ENCODE data around the gene GABPB2.
A peak's percentile ranks its signal among the peaks of the same experiment; 100 is the strongest.

Gene GABPB2

DNA sequence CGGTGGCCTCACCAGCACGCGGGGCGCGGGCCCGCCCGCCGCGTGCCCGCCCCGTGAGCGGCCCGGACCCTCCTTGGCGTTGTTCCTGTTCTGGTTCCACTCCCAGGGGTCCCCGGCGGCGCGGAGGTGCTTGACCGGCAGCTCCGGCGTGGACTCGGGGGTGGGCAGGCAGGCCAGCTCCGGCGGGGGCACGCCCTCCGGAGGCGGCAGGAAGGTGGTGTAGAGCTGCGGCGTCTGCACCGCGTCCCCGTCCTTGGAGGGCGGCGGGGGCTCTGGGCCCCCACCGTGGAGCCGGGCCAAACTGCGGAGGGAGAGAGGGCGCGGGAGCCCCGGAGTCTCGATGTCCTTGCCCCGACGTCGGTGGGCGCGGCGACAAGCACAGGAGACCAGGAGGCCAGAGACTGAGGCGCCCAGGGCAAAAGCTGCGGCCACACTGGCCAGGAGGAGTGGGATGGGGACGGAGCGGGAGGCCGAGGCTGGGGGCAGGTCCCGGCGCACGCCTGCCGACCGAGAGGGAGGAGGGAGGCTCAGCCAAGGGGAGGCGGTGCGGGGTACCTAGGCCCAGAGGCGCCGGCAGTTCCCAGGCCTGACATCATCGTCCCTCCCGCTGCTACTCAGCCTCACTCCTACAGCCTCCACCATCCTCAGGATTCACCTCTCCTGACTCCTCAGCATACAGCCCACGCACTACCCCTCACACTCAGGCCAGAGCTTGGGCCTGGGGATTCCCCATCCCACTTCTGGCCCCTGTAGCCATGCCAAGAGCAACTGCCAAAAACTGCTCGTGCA, 62.7 kb downstream of the GABPB2 start:
- DNase-seq (ENCODE audit: low read depth in 2 of 2) = no peak

DNA sequence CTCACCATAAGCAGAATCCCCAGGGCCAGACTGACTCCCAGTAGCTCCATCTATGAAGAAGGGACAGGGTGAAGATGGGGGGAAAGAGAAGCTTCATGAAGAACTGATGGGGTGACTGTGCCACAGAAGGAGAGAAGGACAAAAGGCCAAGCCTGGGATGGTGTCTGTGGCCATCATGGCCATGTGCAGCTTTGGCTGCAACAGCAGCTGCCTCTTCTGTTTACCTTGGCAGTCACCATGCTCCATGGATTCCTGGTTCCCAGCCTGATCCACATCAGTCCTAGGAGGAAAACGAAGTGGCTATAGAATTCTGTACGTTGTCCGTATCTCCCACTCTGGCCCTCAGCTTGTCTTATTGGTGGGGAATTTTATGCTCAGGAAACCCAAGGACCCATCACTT, 63.8 kb downstream of the GABPB2 start:
- DNase-seq (ENCODE audit: low read depth in 2 of 2) = no peak

DNA sequence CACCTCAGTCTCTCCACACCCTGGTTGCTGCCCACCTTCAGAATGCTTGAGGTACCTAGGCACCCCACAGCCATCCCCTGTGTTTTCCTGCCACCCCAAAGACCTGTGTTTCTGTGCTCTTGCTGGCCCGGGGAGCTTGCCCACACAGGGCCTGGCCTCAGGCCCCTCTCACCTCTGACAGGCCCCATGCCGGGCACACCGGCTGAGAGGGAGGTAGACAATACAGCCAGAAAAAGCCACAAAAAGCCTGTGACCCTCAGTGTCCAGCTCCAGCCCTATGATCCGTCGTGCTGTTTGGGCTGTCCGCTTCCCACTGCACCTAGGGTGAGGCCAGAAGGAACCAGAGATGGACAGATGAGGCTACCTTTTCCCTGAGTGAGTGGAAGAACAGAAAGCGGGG, 64.4 kb downstream of the GABPB2 start:
- DNase-seq (ENCODE audit: low read depth in 2 of 2) = no peak

DNA sequence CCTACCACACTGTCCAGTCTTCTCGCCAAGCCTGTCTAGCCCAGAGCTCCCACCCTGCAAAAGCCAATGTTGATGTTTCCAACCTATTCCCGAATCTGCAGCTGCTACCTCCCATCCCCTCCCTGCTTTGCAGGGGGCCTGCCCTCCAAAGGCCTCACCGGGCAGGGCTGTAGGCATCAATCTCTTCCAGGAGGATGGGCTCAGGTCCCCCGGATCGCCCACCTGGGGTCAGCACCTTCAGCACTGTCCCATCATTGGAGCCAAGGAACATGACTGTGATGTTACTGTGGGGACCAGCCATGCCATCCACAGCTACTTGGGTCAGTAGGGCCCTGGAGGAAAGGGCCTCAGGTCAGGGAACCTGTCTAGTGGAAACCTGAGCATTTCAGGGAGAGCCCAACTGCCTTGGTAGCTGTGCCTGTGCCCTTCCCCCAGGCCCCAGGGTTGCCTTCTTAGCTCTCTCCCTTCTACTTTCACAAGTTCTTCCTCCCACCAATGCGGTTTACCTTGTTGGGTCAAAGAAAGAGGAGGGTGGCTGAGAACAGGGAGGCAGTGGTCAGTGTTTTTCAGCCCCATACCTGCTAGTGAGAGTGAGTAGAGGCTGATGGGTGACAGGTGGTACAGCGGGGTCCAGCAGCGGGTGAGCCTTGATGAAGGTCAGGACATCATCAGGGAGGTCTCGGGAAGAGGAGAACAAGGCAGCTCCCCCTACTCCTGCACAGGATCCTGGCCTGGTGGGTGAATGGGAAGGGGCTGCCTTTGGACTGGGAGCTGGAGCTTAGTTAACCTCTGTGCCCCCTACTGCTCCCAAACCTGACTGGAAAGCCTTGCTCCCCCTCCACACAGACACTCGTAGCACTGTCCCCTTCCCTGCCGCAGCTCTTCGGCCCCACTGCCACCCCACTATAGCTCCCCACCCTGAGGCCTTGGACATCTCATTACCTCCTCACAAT, 65.1 kb downstream of the GABPB2 start:
- DNase-seq (ENCODE audit: low read depth in 2 of 2) = no peak

DNA sequence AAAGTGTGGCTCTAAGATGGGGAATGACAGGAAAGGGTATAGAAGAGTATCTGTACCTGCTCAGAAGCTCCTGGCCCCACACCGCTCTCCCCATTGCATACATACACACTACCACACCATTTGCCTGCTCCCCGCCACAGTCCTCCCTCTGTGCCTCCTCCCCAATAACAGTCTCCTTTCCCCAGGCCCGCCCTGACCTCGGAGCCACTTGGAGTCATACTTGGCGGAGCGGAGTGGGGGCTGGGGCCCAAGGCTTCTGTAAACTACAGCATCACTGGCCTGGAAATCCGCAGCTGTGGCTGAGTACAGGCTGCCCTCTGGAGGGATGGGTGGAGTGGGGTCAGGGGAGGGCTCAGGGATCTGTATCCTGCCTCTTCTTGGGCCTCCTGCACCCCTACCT, 67.2 kb downstream of the GABPB2 start:
- no peak for DNase-seq (ENCODE audit: low read depth in 2 of 2)

DNA sequence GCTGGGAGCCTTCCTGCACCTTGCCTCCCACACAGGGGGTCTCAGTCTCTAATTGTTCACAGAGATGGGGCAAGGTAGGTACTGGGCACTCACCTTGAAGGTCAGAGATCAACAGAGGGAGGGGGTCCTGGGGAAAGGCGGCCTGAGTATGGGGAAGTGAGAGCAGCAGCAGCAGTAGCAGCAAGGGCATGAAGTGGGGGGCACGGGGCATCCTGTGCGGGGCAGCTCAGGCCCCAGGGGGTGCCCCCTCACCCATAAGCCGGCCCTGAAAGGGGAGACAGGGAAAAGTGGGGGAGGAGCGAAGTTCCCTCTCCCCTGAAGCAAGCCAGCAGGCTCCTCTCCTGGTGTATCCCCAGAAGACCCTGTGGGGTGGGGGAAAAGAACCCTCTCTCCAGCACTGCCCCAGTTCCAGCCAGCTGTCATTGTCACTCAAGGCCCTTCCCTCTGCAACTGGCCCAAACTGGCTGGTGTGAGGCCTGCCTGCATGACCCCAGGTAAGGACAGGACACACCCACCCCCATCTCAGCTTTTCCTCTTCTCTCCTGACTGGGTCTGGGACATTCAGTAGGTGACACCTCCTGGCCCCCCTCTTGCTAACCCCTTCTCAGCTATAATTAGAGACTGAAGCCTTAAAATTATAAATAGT, 72.0 kb downstream of the GABPB2 start:
- DNase-seq (ENCODE audit: low read depth in 2 of 2) = no peak

DNA sequence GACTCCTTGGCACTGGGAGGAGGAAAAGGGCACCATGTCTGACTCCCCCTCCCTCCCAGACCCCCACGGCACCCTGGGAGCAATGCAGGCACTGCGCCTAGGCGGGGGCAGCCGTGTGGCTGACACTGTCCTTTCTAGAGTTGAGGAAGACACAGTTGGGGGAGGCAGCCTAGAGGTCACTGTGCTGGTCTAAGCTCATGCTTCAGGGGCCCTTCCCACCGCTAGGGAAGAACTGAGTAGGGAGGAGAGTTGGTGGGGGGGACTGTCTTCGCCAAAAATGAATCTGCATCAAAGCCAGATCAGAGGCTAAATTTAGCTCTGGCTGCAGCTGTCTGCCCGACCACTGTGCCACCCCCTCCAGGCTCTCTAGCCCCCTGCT, 72.5 kb downstream of the GABPB2 start:
- DNase-seq (ENCODE audit: low read depth in 2 of 2) = no peak

DNA sequence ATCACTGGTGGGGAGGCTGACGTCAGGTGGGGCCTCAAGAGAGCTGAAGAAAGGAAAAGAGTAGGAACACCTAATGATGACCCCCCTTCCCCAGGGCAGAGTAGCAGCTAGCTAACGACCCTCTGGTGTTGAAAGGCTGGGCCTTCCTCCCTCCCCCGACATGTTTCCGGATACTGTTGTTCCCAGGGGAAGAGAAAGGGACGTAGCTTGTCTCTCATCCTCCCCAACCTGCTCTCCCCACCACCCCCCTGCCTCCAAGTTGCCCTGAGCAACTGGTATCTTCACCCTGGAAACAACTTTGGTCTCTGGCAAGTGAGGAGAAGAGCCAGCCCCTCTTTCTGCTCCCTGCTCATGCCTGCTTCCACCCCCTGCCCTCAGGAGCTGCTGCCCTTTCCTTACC, 73.4 kb downstream of the GABPB2 start:
- no peak for DNase-seq (ENCODE audit: low read depth in 2 of 2)

DNA sequence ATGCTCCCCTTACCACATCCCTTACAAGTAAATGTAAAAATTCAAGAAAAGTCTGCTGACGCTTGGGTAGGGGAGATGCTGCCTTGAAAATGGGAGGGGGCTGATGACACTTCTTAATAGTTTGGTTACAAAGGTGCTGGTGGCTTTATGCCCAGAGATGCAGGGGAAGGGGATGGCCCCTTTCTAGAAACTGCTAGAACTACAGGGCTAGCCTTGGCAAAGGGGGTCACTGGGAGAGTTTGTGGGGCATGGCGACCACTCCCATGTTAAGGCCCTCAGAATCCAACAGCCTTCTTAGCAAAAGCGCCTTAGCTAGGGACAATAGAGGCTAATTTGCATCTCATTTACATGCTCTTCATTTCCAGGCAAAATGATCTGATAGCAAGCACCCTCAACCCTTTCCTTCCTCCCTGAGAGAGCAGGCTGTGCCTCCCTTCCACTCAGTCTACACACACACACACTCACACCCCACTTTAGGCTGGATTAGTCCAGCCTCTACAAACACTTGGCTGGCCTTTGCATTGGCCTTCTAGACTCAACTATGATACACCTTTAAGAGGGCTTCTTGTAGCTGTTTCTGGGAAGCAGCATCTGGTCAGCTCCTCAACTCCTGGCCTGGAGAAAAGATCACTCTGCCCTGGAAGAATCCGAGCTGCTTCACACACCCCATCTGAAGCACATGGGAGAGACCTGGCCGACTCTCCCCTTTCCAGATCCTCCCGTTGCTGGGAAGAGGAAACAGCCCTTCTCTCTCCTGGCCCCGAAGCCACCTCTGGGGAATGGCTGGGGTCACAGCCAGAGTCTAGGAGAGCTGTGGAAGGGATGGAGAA, 74.1 kb downstream of the GABPB2 start:
- no peak for DNase-seq (ENCODE audit: low read depth in 2 of 2)

DNA sequence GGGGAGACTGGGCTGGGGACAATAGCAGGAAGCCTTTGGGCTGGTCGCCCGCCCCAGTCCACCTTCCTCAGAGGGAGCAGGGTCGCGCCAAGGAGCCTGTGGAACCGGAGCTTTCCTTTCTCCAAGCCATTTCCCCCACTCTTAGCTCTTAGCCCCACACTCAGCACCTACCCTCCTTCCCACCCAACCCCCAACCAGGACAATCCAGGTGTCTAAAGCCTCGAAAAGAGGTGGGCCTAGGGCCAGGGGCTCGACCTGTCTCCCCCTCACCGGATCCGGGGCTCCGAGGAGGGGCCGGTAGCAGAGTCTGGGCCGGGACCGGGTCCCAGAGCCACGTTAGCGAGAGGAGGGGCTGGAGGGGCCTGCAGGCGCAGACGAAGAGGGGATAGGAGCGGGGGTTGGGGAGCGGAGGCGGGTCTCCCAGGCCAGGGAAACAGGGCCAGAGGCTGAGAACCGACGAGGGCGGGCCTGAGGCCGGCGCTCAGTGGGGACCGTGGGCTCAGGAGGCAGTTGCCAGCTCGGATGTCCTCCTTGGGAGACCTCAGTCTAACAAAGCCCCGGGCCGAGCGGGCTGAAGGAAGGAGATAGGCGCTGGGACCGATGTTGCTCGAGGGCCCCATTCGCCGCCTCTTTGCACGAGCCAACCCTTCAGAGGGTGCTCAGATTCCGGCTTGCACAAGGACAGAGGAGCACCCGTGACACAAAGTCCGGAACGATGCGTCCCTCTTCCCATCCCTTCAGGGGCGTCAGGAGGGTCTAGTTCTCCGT, 74.9 kb downstream of the GABPB2 start:
- no peak for DNase-seq (ENCODE audit: low read depth in 2 of 2)

DNA sequence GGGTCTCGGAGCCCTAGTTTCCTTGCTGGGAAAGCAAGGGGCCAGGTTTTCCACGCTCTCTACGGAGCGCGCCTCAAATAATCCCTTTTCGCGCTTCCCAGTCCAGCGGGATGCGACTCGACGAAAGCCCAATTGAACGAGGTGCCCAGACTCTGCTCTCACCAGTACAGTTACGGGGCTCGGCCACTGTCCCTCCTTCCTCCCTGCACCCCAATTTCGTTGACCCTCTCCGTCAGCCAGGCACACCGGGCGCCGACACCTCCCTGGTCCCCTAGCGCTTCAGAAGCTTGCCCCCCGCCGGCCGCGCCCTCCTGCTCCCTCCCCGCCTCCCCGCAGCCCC, 75.5 kb downstream of the GABPB2 start:
- DNase-seq (ENCODE audit: low read depth in 2 of 2) = no peak

DNA sequence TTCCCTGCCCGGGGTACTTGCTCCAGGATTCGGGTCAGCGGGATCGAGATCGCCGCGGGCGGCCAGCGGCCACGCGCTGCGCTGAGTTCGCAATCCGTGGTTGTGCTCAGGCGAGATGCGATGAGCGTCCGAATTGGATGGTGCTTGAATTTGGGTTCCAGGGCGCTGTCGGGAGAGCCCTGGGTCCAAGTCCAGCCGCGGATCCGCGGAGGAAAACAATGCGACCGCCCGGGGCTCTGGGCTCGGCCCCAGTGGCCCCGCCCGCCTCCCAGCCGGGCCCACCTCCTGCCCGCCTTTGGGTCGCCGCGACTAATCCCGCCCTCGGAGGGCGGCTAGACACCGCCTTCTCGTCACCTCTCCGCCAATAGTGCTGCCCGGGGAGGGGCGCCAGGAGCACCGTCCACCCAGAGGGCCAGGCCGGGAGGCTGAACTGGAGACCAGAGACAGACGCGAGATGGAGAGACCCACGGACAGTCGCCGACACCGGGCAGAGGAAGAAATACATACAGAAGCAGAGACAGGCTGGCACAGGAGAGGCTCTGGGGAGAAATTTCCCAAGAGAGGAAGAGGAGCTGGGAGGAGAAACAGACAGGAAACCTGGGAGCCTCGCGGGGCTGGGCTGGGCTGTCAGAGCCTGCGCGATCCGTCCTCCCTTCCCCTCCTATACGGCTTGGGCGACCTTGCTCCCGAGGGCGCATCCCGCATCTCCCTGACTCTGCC, 76.0 kb downstream of the GABPB2 start, which contains the start of gene SEMA6C:
SEMA6C (minus strand) TSS at position 220 of the 720 bp plus-strand sequence. CDS start 4,010 bp downstream, outside the sequence.
- DNase-seq (ENCODE audit: low read depth in 2 of 2) = peak; percentile 68 to 72

DNA sequence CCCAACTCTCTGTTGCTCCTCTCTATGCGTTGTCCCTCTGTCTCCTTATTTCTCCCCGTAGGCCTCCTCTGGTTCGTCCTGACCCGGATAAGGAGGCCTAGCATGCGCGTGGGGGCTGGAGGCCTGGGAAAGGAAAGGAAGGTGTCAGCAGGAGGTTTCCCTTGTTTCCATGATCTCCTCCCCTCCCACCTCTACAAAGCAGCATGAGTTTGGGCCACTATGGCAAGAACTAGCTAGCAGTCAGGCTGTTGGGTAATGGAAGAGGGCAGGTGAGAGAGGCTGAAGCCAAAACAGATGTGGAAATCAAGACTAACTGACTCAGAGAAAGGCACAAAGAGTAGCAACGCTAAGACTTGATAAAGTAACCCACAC, 76.6 kb downstream of the GABPB2 start:
- DNase-seq (ENCODE audit: low read depth in 2 of 2) = no peak

DNA sequence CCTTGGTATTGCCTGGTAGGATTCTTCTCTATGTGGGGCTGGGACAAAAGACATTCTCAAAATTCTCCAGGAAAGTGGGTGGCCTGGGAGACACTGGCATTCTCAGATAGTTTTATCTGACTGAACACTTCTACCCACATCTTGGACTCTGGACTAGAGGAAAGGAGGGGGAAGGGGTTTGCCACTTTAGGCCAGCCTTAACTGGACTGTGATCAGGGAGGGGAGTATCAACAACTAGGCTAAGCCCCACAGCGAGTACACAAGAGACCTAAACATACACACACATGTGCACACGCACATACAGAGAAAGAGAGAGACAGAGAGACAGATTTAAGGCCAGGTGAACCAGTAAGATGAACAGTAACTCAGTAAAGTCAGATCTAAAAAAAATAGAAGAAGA, 77.1 kb downstream of the GABPB2 start:
- DNase-seq (ENCODE audit: low read depth in 2 of 2) = no peak

DNA sequence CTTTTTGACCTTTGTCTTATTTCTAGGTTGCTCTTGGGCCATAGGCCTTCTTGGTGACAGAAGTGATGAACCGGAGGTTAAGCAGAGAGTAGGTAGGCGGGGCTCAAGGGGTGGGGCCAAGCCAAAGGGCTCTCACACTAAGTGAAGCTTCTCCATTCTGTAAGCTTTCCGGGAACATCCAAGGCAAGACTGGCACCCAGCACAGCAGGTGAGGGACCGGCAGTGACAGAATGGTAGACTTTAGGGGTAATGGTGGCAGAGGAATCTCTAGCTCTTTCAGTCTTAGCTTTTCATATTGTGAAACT, 85.9 kb downstream of the GABPB2 start, which contains the start of gene TNFAIP8L2:
TNFAIP8L2 (plus strand) TSS at position 135 of the 305 bp plus-strand sequence. CDS start 2,049 bp downstream, outside the sequence.
- no peak for DNase-seq (ENCODE audit: low read depth in 2 of 2)

DNA sequence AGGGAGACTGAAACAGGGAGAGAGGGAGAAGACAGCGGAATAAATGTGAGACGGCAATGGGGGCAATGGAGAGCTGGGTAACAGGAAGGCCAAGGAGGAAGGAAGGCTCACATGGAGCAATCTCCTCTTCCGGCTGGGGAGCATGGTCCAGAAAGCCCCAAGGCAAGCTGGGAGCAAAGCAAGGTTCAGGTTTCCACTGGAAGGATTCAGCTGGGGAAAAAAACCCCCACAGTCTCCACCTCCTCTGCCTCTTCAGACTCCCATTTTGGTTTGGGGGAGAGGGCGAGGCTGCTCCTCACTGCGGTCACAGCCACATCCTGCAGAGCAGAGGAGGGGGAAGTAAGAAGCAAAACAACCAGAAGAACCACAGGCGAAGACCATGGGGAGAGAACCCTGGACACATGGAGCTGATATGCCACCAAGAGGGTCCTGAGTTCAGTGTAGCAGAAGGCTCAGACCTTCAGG, 86.5 kb downstream of the GABPB2 start:
- DNase-seq (ENCODE audit: low read depth in 2 of 2) = no peak

DNA sequence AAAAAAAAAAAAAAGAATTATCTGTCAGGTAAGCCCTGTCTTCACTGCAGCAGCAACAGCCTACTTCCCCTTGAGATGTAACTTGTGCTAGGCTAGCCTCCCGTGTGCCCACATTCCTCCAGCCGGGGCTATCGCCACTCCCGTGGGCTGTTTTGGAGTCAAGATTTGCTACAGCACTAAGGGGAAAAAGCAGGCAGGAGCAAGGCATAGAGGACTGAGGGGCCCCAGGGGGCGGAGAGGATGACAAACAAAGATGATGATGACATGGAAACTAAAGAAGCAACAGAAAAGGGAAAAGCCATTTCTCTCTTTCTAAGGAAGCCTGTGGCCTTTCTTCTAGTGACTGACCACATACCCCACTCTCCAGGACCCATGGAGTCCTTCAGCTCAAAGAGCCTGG, 87.8 kb downstream of the GABPB2 start:
- DNase-seq (ENCODE audit: low read depth in 2 of 2) = no peak

DNA sequence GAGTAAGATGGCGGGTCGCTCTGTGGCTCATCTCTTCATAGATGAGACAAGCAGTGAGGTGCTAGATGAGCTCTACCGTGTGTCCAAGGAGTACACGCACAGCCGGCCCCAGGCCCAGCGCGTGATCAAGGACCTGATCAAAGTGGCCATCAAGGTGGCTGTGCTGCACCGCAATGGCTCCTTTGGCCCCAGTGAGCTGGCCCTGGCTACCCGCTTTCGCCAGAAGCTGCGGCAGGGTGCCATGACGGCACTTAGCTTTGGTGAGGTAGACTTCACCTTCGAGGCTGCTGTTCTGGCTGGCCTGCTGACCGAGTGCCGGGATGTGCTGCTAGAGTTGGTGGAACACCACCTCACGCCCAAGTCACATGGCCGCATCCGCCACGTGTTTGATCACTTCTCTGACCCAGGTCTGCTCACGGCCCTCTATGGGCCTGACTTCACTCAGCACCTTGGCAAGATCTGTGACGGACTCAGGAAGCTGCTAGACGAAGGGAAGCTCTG, 88.2 kb downstream of the GABPB2 start:
- no peak for DNase-seq (ENCODE audit: low read depth in 2 of 2)

DNA sequence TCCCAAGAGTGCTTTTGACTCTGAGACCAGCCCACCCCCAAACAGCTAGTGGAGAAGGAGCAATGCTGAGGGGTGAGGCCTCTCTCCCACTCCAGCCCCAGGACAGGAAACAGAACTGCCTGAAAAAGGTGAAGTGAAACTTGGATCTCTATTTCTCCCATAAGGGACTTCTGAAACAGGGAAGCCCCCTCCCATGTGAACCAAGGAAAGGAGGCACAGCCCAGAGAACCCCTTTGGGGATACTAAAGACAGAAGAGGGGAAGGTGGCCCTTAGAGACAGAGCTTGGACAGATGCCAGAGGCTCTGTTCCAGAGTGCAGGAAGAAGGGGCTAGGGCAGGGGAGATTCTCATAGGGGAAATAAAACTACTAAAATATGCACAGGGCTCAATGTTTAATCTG, 88.8 kb downstream of the GABPB2 start:
- no peak for DNase-seq (ENCODE audit: low read depth in 2 of 2)

DNA sequence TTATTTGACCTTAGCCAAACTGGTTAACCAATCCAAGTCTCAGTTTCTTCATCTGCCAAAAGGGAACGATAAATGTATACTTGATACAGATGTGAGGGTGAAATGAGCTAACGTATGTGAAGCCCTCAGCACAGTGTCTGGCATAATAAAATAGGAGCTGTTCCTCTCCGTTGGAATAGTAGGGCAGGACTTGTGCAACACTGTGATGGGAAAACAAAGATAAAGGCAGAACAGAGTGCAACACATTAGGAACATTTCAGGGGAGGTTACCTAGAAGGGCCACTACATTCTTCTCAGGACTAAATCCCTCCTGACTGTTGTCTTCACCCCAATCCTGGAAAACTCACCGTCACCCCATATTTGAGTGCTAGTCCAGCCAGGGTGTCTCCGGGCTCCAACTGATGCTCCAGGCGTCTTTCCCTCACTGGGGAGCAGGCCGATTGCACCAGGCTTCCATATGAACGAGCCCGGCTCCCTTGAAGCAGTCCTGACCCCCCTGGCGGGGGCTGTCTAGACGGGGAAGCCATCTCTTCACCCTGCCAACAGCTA, 94.2 kb downstream of the GABPB2 start:
- DNase-seq (ENCODE audit: low read depth in 2 of 2) = no peak
